ENCODE data around the gene TNS3. TPM values are rescaled to one million over a fixed set of nuclear protein-coding genes. Genes with fewer than 3 reads are reported as not detected.

TNS3 gene
- total and polyA plus RNA-seq, 10 donors = 17.7 to 247 (median 147) TPM

- Histone ChIP-seq H3K9me3 (no peaks in the 10 kb centered on the region), H3K27ac (peak overlapping the region in 5 of 8 donors; percentile 10 to 71 (median 52)), H3K4me3 (no peak overlapping the region), H3K27me3 (replicated peaks in 1 of 7) (no peaks in the 10 kb centered on the region), H3K4me1 (peaks cover 0 to 39% (median 12%) of the 10 kb centered on the region in 6 donors), H3K36me3 (peaks cover 4 to 100% (median 57%) of the 10 kb centered on the region in 6 donors)
- WGBS, 5 donors = 77 to 90% (median 83%) methylated on average over 4 of the region's 4 CpGs
- no peak for TF ChIP-seq CTCF (IDR thresholded peaks at IDR 0.05 in 8 of 11, conservative IDR thresholded peaks at IDR 0.05 in 3 of 11)
- no peak for TF ChIP-seq POLR2AphosphoS5 (IDR thresholded peaks at IDR 0.05)
- no peak for TF ChIP-seq POLR2A (IDR thresholded peaks at IDR 0.05)
- intact Hi-C loops (cut with DNase I; ENCODE audit: low total_unique reads) = no loop called here
- DNase-seq = no peak
Observed at GRCh38 chr7:47294556-47295222, 287.2 kb downstream of the TNS3 start.

- Histone ChIP-seq H3K36me3 (peaks cover 4 to 100% (median 53%) of the 10 kb centered on the region in 6 donors), H3K4me1 (peaks cover 0 to 39% (median 12%) of the 10 kb centered on the region in 6 donors), H3K27ac (peak overlapping the region in 5 of 8 donors; percentile 10 to 71 (median 52)), H3K9me3 (no peaks in the 10 kb centered on the region), H3K4me3 (no peak overlapping the region), H3K27me3 (replicated peaks in 1 of 7) (no peaks in the 10 kb centered on the region)
- intact Hi-C loops (cut with DNase I; ENCODE audit: low total_unique reads) = no loop called here
- TF ChIP-seq POLR2AphosphoS5 (IDR thresholded peaks at IDR 0.05) = no peak
- TF ChIP-seq POLR2A (IDR thresholded peaks at IDR 0.05) = no peak
- TF ChIP-seq CTCF (IDR thresholded peaks at IDR 0.05 in 8 of 11, conservative IDR thresholded peaks at IDR 0.05 in 3 of 11) = no peak
- WGBS, 5 donors = 47 to 88% (median 77%) methylated on average over 6 of the region's 6 CpGs
- no peak for DNase-seq
Observed at GRCh38 chr7:47293884-47294555, 287.9 kb downstream of the TNS3 start.

- Histone ChIP-seq H3K27me3 (replicated peaks in 1 of 7) (no peaks in the 10 kb centered on the region), H3K9me3 (no peaks in the 10 kb centered on the region), H3K36me3 (peaks cover 4 to 100% (median 56%) of the 10 kb centered on the region in 6 donors), H3K4me1 (peaks cover 0 to 39% (median 12%) of the 10 kb centered on the region in 6 donors), H3K4me3 (no peak overlapping the region), H3K27ac (peak overlapping the region in 4 of 8 donors; percentile 41 to 71 (median 55))
- 64 to 90% (median 77%) methylated on average over 4 of the region's 4 CpGs for WGBS, 5 donors
- intact Hi-C loops (cut with DNase I; ENCODE audit: low total_unique reads) = no loop called here
- TF ChIP-seq POLR2A (IDR thresholded peaks at IDR 0.05) = no peak
- TF ChIP-seq CTCF (IDR thresholded peaks at IDR 0.05 in 8 of 11, conservative IDR thresholded peaks at IDR 0.05 in 3 of 11) = no peak
- TF ChIP-seq POLR2AphosphoS5 (IDR thresholded peaks at IDR 0.05) = no peak
- no peak for DNase-seq
Observed at GRCh38 chr7:47292832-47293309, 289.0 kb downstream of the TNS3 start.

All from spleen (tissue), 11 donors.